H7 (cell line): ENCODE data around the gene TAS1R2. TPM values are rescaled to one million over a fixed set of nuclear protein-coding genes. Genes with fewer than 3 reads are reported as not detected.
A peak's percentile ranks its signal among the peaks of the same experiment; 100 is the strongest.
"Not testable (repeated sequence)": the region's sequence is repeated elsewhere in the genome, so short reads cannot be mapped to it uniquely, and the experiment has no call there.

Source experiments
- DNase-seq: peaks from one replicate; pipeline ENCODE4 v3.0.0; 2012
- H3K27me3 ChIP-seq: 2 replicates; pipeline ENCODE4 v1.6.0; 2011; ENCODE audit warnings: mild to moderate bottlenecking, low read length; ENCODE audit not compliant: control insufficient read depth, insufficient read depth
- H3K36me3 ChIP-seq: replicated peaks from 2 replicates; pipeline ENCODE4 v1.5.1; 2011; ENCODE audit warnings: low read length; ENCODE audit not compliant: control insufficient read depth, insufficient read depth
- H3K4me3 ChIP-seq: 2 replicates; pipeline ENCODE4 v1.5.1; 2011; ENCODE audit warnings: low read depth, mild to moderate bottlenecking, control low read depth, low read length, moderate library complexity; ENCODE audit not compliant: insufficient read depth
- total RNA-seq: library from RNA; depleted of rRNA; stranded (reverse); fragments of >200 nt; shearing (Covaris generic); gene quantifications from 2 replicates; pipeline ENCODE4 v1.2.3, GENCODE V29; 2014

Gene TAS1R2
- total RNA-seq, 1 experiment from 2014 or later: 0.28 TPM

GRCh38 chr1:18879215-18879790 lies 19.8 kb upstream of the TAS1R2 start:
- H3K27me3 ChIP-seq: no peaks in the 10 kb centered on the region
- no peak overlapping the region for H3K4me3 ChIP-seq
- DNase-seq: no peak
- no peaks in the 10 kb centered on the region; the same call in 1 of the 2 replicates for H3K36me3 ChIP-seq

DNA sequence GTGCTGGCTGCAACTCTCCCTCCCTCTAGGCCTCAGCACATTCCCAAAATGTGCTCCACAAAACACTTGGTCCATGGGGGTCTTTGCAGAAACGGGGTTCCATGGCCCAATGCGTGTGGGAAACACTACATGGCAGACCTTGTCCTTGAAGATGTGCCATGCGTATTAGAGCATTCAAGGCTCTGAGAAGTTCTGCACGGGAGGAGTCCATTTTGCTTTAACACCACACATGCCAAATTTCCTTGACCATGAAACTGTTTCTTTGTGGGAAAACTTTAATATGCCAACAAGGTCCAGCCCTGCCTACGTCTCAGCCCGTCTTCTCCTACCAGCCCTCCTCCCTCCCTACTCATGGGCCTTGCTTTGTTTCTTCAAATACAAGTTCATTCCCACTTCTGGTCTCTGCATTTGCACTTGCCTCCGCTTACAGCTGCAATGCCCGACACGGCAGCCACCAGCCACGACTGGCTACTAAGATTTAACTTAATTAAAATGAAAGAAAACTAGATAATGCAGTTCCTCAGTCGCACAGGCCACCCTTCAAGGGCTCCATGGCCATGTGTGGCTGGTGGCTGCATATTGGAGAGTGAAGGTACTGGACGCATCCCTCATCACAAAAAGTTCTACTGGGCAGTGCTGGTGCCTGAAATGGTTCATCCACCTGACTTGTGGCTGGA lies 19.2 kb upstream of the TAS1R2 start:
- DNase-seq: no peak
- Histone ChIP-seq H3K27me3 (no peaks in the 10 kb centered on the region), H3K4me3 (no peak overlapping the region), H3K36me3 (no peaks in the 10 kb centered on the region; the same call in 1 of the 2 replicates)

- H3K36me3 ChIP-seq: no peaks in the 10 kb centered on the region; the same call in 1 of the 2 replicates
- no peak for DNase-seq
- no peaks in the 10 kb centered on the region for H3K27me3 ChIP-seq
- H3K4me3 ChIP-seq: no peak overlapping the region
Measured at GRCh38 chr1:18877282-18877681, 17.8 kb upstream of the TAS1R2 start.

- DNase-seq: no peak
- no peak overlapping the region for H3K4me3 ChIP-seq
- H3K27me3 ChIP-seq: no peaks in the 10 kb centered on the region
- H3K36me3 ChIP-seq: no peaks in the 10 kb centered on the region; the same call in 1 of the 2 replicates
Measured at GRCh38 chr1:18876210-18876609, 16.8 kb upstream of the TAS1R2 start.

DNA sequence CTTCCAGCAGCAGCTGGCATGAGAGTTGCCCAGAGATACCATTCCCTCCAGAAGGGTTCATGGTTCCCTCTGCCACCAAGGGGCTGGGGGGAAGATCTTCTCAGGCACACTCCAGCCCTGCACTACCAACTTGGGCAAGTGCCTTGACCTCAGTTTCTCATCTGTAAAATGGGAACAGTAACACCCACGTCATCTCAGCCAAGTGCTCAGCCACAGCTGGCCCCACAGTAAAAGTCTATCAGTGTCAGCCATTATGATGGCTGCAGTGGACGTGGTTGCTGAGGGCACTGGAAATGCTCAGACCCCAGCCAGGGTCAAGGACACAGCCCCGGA lies 16.3 kb upstream of the TAS1R2 start:
- no peak for DNase-seq
- Histone ChIP-seq H3K36me3 (no peaks in the 10 kb centered on the region; the same call in 1 of the 2 replicates), H3K27me3 (no peaks in the 10 kb centered on the region), H3K4me3 (no peak overlapping the region)

- peak; percentile 98 for DNase-seq
- no peaks in the 10 kb centered on the region for H3K27me3 ChIP-seq
- H3K36me3 ChIP-seq: no peaks in the 10 kb centered on the region; the same call in 1 of the 2 replicates
- no peak overlapping the region for H3K4me3 ChIP-seq
Measured at GRCh38 chr1:18875107-18875795, 15.8 kb upstream of the TAS1R2 start.

DNA sequence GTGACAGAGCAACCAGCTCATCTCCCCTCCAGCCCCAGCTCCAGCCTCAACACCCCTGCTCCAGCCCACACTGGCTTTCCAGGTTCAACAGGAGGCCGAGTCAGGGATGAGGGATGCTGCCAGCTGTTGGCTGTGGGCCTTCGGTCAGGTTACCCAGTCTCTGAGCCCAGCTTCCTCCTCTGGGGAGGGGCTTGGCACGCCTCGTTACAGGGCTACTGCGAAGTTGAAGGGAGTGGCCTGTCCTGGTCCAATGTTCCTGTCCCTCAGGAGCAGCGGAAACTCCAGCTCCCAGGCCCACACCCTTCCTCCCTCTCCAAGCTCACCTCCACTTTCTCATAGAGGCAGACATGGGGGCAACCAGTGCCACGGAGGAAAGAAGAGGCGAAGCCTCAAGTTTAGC lies 15.1 kb upstream of the TAS1R2 start:
- DNase-seq: no peak
- Histone ChIP-seq H3K4me3 (no peak overlapping the region), H3K27me3 (no peaks in the 10 kb centered on the region), H3K36me3 (no peaks in the 10 kb centered on the region; the same call in 1 of the 2 replicates)

GRCh38 chr1:18874036-18874435 lies 14.6 kb upstream of the TAS1R2 start:
- H3K4me3 ChIP-seq: no peak overlapping the region
- H3K36me3 ChIP-seq: no peaks in the 10 kb centered on the region; the same call in 1 of the 2 replicates
- DNase-seq: no peak

GRCh38 chr1:18872071-18872611 lies 12.7 kb upstream of the TAS1R2 start:
- DNase-seq: no peak
- Histone ChIP-seq H3K36me3 (no peaks in the 10 kb centered on the region; the same call in 1 of the 2 replicates), H3K27me3 (no peaks in the 10 kb centered on the region), H3K4me3 (no peak overlapping the region)

More at GRCh38 chr1:18874036-18874435, 14.6 kb upstream of the TAS1R2 start:
- H3K27me3 ChIP-seq: no peaks in the 10 kb centered on the region

DNA sequence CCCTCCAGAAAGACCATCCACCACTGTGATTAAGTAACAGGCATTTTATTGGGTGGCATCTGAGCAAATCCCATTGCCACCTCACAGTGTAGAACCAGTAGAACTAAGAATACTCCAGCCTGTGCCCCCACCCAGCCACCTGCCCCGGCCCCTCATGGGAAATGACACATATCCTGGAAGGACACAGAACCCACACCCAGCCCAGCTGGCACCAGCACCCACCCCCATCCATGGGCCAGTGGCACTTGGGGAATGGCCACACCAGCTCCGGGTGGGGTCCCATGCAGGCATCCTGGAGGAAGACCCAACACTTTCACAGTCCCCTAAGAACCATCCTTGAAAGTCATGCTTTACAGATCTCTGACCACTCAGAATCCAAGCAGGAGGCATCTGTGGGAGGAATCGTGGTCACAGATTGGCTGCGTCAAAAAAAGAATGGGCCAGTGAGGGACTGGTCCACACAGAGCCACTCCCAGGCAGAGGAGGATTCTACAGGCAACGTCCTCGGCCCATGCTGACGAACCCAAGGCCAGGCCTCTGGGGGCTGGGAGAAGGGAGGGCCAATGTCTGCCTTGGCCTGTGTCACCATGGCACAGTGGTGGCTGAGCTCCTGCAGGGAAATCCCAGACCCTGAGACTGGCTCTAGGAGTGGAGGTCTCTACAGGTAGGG lies 12.1 kb upstream of the TAS1R2 start:
- no peaks in the 10 kb centered on the region; the same call in 1 of the 2 replicates for H3K36me3 ChIP-seq

DNA sequence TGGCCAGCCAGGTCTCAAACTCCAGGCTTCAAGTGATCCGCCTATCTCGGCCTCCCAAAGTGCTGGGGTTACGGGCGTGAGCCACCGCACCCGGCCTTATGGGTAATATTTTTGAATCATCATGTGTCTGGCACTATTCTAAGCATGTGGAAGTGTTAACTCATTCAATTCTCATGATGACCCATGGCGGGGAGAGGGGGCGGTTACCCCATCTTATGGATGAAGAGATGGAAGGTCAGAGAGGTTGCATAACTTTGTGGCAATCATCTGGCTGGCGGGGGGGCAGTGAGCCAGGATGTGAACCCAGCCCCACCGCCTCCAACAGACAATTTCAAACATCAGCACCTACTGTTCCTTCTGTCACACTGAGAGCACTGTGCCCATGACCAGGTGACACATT lies 11.5 kb upstream of the TAS1R2 start:
- no peak overlapping the region for H3K4me3 ChIP-seq
- DNase-seq: no peak

More for the DNA sequence above, 12.1 kb upstream of the TAS1R2 start:
- no peak for DNase-seq
- no peaks in the 10 kb centered on the region for H3K27me3 ChIP-seq
- no peak overlapping the region for H3K4me3 ChIP-seq

DNA sequence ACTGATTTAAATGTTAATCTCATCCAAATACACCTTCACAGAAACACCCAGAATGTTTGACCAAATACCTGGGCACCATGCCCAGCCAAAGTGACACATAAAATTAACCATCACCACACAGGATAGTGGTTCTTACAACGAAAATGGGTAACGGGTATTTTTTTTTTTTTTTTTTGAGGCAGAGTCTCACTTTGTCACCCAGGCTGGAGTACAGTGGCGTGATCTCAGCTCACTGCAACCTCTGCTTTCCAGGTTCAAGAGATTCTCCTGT lies 11.1 kb upstream of the TAS1R2 start:
- not testable (repeated sequence) for DNase-seq, H3K36me3 ChIP-seq, H3K27me3 ChIP-seq, H3K4me3 ChIP-seq

More for the DNA sequence above, 11.5 kb upstream of the TAS1R2 start:
- no peaks in the 10 kb centered on the region for H3K27me3 ChIP-seq
- no peaks in the 10 kb centered on the region; the same call in 1 of the 2 replicates for H3K36me3 ChIP-seq

- no peak for DNase-seq
- Histone ChIP-seq H3K36me3 (no peaks in the 10 kb centered on the region; the same call in 1 of the 2 replicates), H3K27me3 (no peaks in the 10 kb centered on the region), H3K4me3 (no peak overlapping the region)
Measured at GRCh38 chr1:18869847-18870594, 10.6 kb upstream of the TAS1R2 start.
